ENCODE data around the gene TMEM150A.

Gene TMEM150A

DNA sequence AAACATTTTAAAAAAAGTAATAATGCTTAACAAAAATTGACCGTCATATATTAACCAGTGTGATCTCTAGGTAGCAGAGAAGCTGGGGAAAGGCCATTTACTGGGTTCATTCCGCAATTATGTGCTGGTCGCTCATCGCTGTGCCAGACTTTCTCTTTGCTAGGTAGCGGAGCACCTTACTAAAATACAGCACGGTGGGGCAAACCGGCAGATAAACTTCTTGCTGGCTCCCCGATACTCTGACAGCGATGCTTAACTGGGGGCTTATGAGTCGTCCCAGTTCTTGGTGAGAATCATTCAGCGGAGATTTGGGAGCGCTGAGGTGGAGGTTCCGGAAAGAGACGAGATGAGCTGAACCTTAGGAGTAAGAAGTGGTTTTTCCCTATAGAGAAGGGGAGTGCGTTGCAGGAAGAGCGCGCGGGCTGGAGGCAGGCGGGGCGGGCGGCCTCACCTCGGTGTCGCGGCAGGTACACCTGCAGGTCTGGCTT lies 8.8 kb upstream of the TMEM150A start:
- no peak overlapping the region for H2BK120ac ChIP-seq (ENCODE audit: low read depth, low read length)
- no peak overlapping the region for H2BK15ac ChIP-seq (replicated peaks; ENCODE audit: low read depth)
- peaks cover 6% of the 10 kb centered on the region for H3K36me3 ChIP-seq (ENCODE audit: control insufficient read depth, insufficient read depth, low read length)
- peak overlapping the region; percentile 45 for H3K23ac ChIP-seq (ENCODE audit: low read length)
- no peak overlapping the region for H3K18ac ChIP-seq (ENCODE audit: low read length)
- no peak overlapping the region for H3K4ac ChIP-seq (ENCODE audit: low read depth, low read length)
- H3K4me3 ChIP-seq (ENCODE audit: low read length) = peak overlapping the region; percentile 94
- peaks cover 12% of the 10 kb centered on the region for H3K79me2 ChIP-seq (ENCODE audit: control insufficient read depth, insufficient read depth, low read length)
- H3K4me1 ChIP-seq (ENCODE audit: control insufficient read depth, low read depth, low read length) = no peaks in the 10 kb centered on the region
- no CpG with 5 or more reads among the region's 24 CpGs for whole genome bisulfite sequencing (ENCODE audit: extremely low coverage, insufficient coverage, low lambda C conversion rate)
- H2AK5ac ChIP-seq (ENCODE audit: low read length) = peak overlapping the region; percentile 51
- H3K56ac ChIP-seq (ENCODE audit: low read length) = peak overlapping the region; percentile 94
- no peak for DNase-seq
- no peak overlapping the region for H2BK5ac ChIP-seq (ENCODE audit: low read length)
- peaks cover 16% of the 10 kb centered on the region for H3K79me1 ChIP-seq (ENCODE audit: low read length)
- no peak overlapping the region for H4K8ac ChIP-seq (ENCODE audit: low read depth, low read length)
- peak overlapping the region; percentile 96 for H3K9ac ChIP-seq (ENCODE audit: low read length)
- H3K27me3 ChIP-seq (ENCODE audit: insufficient read depth, low read length, poor library complexity) = no peaks in the 10 kb centered on the region
- H3K4me2 ChIP-seq (ENCODE audit: low read length) = peak overlapping the region; percentile 96
- peak overlapping the region; percentile 84 for H3K27ac ChIP-seq (ENCODE audit: low read depth, low read length)
- H4K5ac ChIP-seq (ENCODE audit: low read length) = no peak overlapping the region

- Histone ChIP-seq H2BK5ac (ENCODE audit: low read length) (no peak overlapping the region), H3K4ac (ENCODE audit: low read depth, low read length) (no peak overlapping the region), H3K27me3 (ENCODE audit: insufficient read depth, low read length, poor library complexity) (no peaks in the 10 kb centered on the region), H3K4me1 (ENCODE audit: control insufficient read depth, low read depth, low read length) (no peaks in the 10 kb centered on the region), H3K23ac (ENCODE audit: low read length) (no peak overlapping the region), H4K5ac (ENCODE audit: low read length) (no peak overlapping the region), H2AK5ac (ENCODE audit: low read length) (no peak overlapping the region), H2BK120ac (ENCODE audit: low read depth, low read length) (no peak overlapping the region), H3K4me3 (ENCODE audit: low read length) (no peak overlapping the region), H3K4me2 (ENCODE audit: low read length) (no peak overlapping the region), H3K79me2 (ENCODE audit: control insufficient read depth, insufficient read depth, low read length) (peaks cover 13% of the 10 kb centered on the region), H3K9ac (ENCODE audit: low read length) (no peak overlapping the region), H3K56ac (ENCODE audit: low read length) (no peak overlapping the region), H3K27ac (ENCODE audit: low read depth, low read length) (peak overlapping the region; percentile 67), H4K8ac (ENCODE audit: low read depth, low read length) (no peak overlapping the region), H3K36me3 (ENCODE audit: control insufficient read depth, insufficient read depth, low read length) (peaks cover 9% of the 10 kb centered on the region), H3K79me1 (ENCODE audit: low read length) (peaks cover 23% of the 10 kb centered on the region), H3K18ac (ENCODE audit: low read length) (no peak overlapping the region), H2BK15ac (replicated peaks; ENCODE audit: low read depth) (no peak overlapping the region)
- peak; percentile 59 for DNase-seq
- no CpG with 5 or more reads among the region's 9 CpGs for WGBS (ENCODE audit: extremely low coverage, insufficient coverage, low lambda C conversion rate)
Observed at GRCh38 chr2:85607268-85608215, 5.0 kb upstream of the TMEM150A start.

GRCh38 chr2:85606116-85606455 lies 3.6 kb upstream of the TMEM150A start:
- no peak overlapping the region for H3K27ac ChIP-seq (ENCODE audit: low read depth, low read length)

DNA sequence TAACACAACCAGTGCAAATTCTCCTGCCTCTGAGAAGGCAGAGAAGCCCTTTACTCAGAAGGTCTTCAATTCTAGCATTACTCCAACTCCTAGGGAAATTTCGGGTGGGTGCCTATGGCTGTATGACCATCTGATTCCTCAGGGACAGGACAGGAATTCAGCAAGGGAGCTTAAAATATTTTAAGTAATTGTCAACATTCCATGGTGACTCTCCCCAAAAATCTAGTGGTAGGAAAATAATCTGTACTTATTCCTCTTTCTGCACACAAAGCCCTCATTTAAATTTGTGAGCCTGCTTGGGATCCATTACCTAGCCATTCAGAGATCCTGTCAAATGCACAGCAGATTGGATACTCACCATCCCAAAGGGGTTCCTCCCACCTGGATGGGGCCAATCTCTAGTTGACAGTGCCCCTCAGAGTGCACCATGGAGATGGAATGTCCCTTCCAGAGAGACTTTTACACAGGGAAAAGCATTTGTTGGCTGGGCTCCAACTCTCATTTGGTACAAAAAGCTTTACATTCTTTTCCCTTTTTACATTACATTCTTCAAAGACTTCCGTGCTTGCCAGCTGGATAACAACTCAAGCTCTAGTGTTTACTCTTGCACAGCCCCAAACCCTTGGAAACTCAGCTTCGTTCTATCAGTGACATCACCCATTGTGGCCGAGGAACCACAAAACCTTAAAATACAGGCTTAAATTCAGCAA lies 3.1 kb upstream of the TMEM150A start:
- Histone ChIP-seq H3K79me2 (ENCODE audit: control insufficient read depth, insufficient read depth, low read length) (peaks cover 7% of the 10 kb centered on the region), H3K18ac (ENCODE audit: low read length) (no peak overlapping the region), H4K8ac (ENCODE audit: low read depth, low read length) (no peak overlapping the region), H3K4me1 (ENCODE audit: control insufficient read depth, low read depth, low read length) (peaks cover 4% of the 10 kb centered on the region), H2AK5ac (ENCODE audit: low read length) (no peak overlapping the region), H2BK15ac (replicated peaks; ENCODE audit: low read depth) (no peak overlapping the region), H3K4ac (ENCODE audit: low read depth, low read length) (no peak overlapping the region), H2BK5ac (ENCODE audit: low read length) (no peak overlapping the region), H3K9ac (ENCODE audit: low read length) (no peak overlapping the region), H3K4me2 (ENCODE audit: low read length) (no peak overlapping the region), H3K23ac (ENCODE audit: low read length) (no peak overlapping the region), H3K79me1 (ENCODE audit: low read length) (peaks cover 23% of the 10 kb centered on the region), H2BK120ac (ENCODE audit: low read depth, low read length) (no peak overlapping the region), H3K27me3 (ENCODE audit: insufficient read depth, low read length, poor library complexity) (no peaks in the 10 kb centered on the region), H4K5ac (ENCODE audit: low read length) (no peak overlapping the region), H3K56ac (ENCODE audit: low read length) (no peak overlapping the region), H3K36me3 (ENCODE audit: control insufficient read depth, insufficient read depth, low read length) (peaks cover 9% of the 10 kb centered on the region), H3K4me3 (ENCODE audit: low read length) (no peak overlapping the region), H3K27ac (ENCODE audit: low read depth, low read length) (no peak overlapping the region)
- no CpG with 5 or more reads among the region's 4 CpGs for WGBS (ENCODE audit: extremely low coverage, insufficient coverage, low lambda C conversion rate)
- no peak for DNase-seq

More at GRCh38 chr2:85606116-85606455, 3.6 kb upstream of the TMEM150A start:
- H3K27me3 ChIP-seq (ENCODE audit: insufficient read depth, low read length, poor library complexity) = no peaks in the 10 kb centered on the region
- H2BK15ac ChIP-seq (replicated peaks; ENCODE audit: low read depth) = no peak overlapping the region
- no peak for DNase-seq
- H3K9ac ChIP-seq (ENCODE audit: low read length) = no peak overlapping the region
- no peak overlapping the region for H3K18ac ChIP-seq (ENCODE audit: low read length)
- peaks cover 10% of the 10 kb centered on the region for H3K79me2 ChIP-seq (ENCODE audit: control insufficient read depth, insufficient read depth, low read length)
- H3K4me2 ChIP-seq (ENCODE audit: low read length) = no peak overlapping the region
- H3K56ac ChIP-seq (ENCODE audit: low read length) = no peak overlapping the region
- no peak overlapping the region for H2AK5ac ChIP-seq (ENCODE audit: low read length)
- H3K36me3 ChIP-seq (ENCODE audit: control insufficient read depth, insufficient read depth, low read length) = peaks cover 9% of the 10 kb centered on the region
- peaks cover 4% of the 10 kb centered on the region for H3K4me1 ChIP-seq (ENCODE audit: control insufficient read depth, low read depth, low read length)
- WGBS (ENCODE audit: extremely low coverage, insufficient coverage, low lambda C conversion rate) = no CpG with 5 or more reads among the region's 7 CpGs
- no peak overlapping the region for H3K4me3 ChIP-seq (ENCODE audit: low read length)
- H3K23ac ChIP-seq (ENCODE audit: low read length) = no peak overlapping the region
- H3K4ac ChIP-seq (ENCODE audit: low read depth, low read length) = no peak overlapping the region
- no peak overlapping the region for H4K5ac ChIP-seq (ENCODE audit: low read length)
- H2BK5ac ChIP-seq (ENCODE audit: low read length) = no peak overlapping the region
- no peak overlapping the region for H2BK120ac ChIP-seq (ENCODE audit: low read depth, low read length)
- H4K8ac ChIP-seq (ENCODE audit: low read depth, low read length) = no peak overlapping the region
- H3K79me1 ChIP-seq (ENCODE audit: low read length) = peaks cover 24% of the 10 kb centered on the region

DNA sequence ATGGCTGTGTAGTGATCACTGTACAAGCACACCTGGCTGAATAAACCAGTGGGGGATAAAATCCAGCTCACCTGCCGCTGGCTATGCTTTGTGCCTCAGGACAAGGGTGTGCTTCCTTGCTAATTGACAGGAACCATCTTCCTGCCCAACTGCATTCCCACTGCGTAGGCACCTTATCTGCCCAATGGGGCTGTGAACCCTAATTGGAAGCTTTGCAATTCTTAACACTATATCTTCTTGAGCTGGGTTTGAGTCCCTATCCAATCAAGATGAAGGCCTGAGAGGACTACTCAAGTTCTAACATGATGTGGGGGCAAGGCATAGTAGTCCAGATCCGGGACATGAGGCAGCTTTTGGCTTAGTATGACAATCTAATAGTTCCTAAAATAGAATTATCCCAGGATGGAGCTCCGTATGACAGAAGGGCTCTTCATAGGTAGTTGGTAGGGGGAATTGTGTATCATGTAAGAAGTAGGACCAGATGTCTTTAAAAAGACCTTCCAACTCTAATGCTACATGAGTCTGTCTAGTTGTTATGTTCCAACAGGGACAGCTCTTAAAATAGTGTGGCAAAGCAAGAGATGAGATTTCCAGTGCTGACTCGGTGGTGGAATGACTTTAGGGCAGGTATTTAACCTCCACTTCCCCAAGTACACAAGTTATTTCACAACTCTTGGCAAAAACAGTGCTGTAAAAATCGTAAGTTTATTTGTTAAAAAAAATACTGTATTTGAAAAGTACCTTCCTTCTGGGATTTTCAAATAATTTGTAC lies 2.3 kb upstream of the TMEM150A start:
- Histone ChIP-seq H4K5ac (ENCODE audit: low read length) (no peak overlapping the region), H2BK5ac (ENCODE audit: low read length) (no peak overlapping the region), H3K4me3 (ENCODE audit: low read length) (no peak overlapping the region), H3K4me1 (ENCODE audit: control insufficient read depth, low read depth, low read length) (peaks cover 4% of the 10 kb centered on the region), H3K18ac (ENCODE audit: low read length) (no peak overlapping the region), H2BK15ac (replicated peaks; ENCODE audit: low read depth) (no peak overlapping the region), H3K4ac (ENCODE audit: low read depth, low read length) (no peak overlapping the region), H2BK120ac (ENCODE audit: low read depth, low read length) (no peak overlapping the region), H3K9ac (ENCODE audit: low read length) (no peak overlapping the region), H3K27ac (ENCODE audit: low read depth, low read length) (no peak overlapping the region), H3K56ac (ENCODE audit: low read length) (no peak overlapping the region), H3K79me2 (ENCODE audit: control insufficient read depth, insufficient read depth, low read length) (peaks cover 4% of the 10 kb centered on the region), H3K23ac (ENCODE audit: low read length) (no peak overlapping the region), H4K8ac (ENCODE audit: low read depth, low read length) (no peak overlapping the region), H3K27me3 (ENCODE audit: insufficient read depth, low read length, poor library complexity) (no peaks in the 10 kb centered on the region), H3K36me3 (ENCODE audit: control insufficient read depth, insufficient read depth, low read length) (peaks cover 9% of the 10 kb centered on the region), H2AK5ac (ENCODE audit: low read length) (no peak overlapping the region), H3K79me1 (ENCODE audit: low read length) (peaks cover 20% of the 10 kb centered on the region), H3K4me2 (ENCODE audit: low read length) (no peak overlapping the region)
- no peak for DNase-seq
- no CpG with 5 or more reads among the region's 6 CpGs for WGBS (ENCODE audit: extremely low coverage, insufficient coverage, low lambda C conversion rate)

Data from mesendoderm (in vitro differentiated cells).